GM19324 (cell line): ENCODE results near the gene CAPN1.

ENCODE experiments used
- ATAC-seq: cut with Tn5 transposase; IDR thresholded peaks from one replicate; pipeline ENCODE4 v1.9.1; 2021; ENCODE audit warnings: mild to moderate bottlenecking, moderate library complexity; ENCODE audit not compliant: unreplicated experiment, low FRiP score

CAPN1 gene

GRCh38 chr11:65187971-65188461 is 6.3 kb downstream of the CAPN1 start:
- no peak for ATAC-seq

GRCh38 chr11:65188486-65188885 is 6.8 kb downstream of the CAPN1 start:
- ATAC-seq: no peak

- no peak for ATAC-seq
Observed at GRCh38 chr11:65189191-65189590, 7.5 kb downstream of the CAPN1 start.

GRCh38 chr11:65194564-65194963 is 12.8 kb downstream of the CAPN1 start:
- ATAC-seq: no peak

GRCh38 chr11:65204143-65204542 is 22.4 kb downstream of the CAPN1 start:
- no peak for ATAC-seq

- no peak for ATAC-seq
Observed at GRCh38 chr11:65204646-65205601, 23.2 kb downstream of the CAPN1 start.

- no peak for ATAC-seq
Observed at GRCh38 chr11:65205602-65205967, 23.9 kb downstream of the CAPN1 start.

- no peak for ATAC-seq
Observed at GRCh38 chr11:65206441-65206841, 24.7 kb downstream of the CAPN1 start.

GRCh38 chr11:65206901-65207300 is 25.2 kb downstream of the CAPN1 start:
- ATAC-seq: no peak

- no peak for ATAC-seq
Observed at GRCh38 chr11:65207918-65208784, 26.4 kb downstream of the CAPN1 start.

GRCh38 chr11:65208785-65209710 is 27.3 kb downstream of the CAPN1 start:
- no peak for ATAC-seq

- no peak for ATAC-seq
Observed at GRCh38 chr11:65209711-65210360, 28.1 kb downstream of the CAPN1 start.

- no peak for ATAC-seq
Observed at GRCh38 chr11:65210361-65210731, 28.6 kb downstream of the CAPN1 start.

- ATAC-seq: no peak
Observed at GRCh38 chr11:65210748-65211147, 29.0 kb downstream of the CAPN1 start.

- ATAC-seq: no peak
Observed at GRCh38 chr11:65211293-65212105, 29.8 kb downstream of the CAPN1 start.

GRCh38 chr11:65212226-65212801 is 30.6 kb downstream of the CAPN1 start:
- no peak for ATAC-seq

- no peak for ATAC-seq
Observed at GRCh38 chr11:65213322-65214211, 31.8 kb downstream of the CAPN1 start.
